ENCODE data around the gene SLC38A7. TPM values are rescaled to one million over a fixed set of nuclear protein-coding genes. Genes with fewer than 3 reads are reported as not detected.
A peak's percentile ranks its signal among the peaks of the same experiment; 100 is the strongest.
"Not testable (repeated sequence)": the region's sequence is repeated elsewhere in the genome, so short reads cannot be mapped to it uniquely, and the experiment has no call there.

The SLC38A7 gene
- total RNA-seq, 2 donors from 2014 or later: 7.3 to 9.1 TPM

DNA sequence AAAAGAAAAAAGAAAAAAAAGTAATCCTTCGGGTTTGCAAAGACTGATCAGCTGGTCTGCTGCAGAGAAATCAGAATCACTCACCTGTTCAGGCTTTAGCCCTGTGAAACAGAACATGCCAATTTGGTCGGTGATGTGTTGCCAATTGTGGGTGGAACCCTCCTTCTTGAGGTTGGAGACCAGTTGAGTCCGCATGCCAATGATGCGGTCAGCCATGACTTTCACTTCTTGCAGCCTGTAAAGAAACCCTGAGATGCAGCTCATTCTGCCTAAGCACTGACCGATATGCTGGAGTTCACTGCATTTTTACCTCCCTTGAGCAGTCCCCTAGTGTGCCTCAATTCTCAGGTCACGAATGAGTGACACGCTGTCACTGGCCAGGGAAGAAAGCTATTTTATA, 24.8 kb upstream of the SLC38A7 start:
- ATAC-seq (replicated peaks in 1 of 2) (no peak), DNase-seq (no peak)
- Mint-ChIP-seq H3K4me3 (no peak overlapping the region), H3K36me3 (ENCODE audit: insufficient read depth in 2 of 2) (peaks cover 3 to 28% of the 10 kb centered on the region in 2 donors), H3K4me1 (ENCODE audit: low read depth) (no peaks in the 10 kb centered on the region), H3K27ac (no peak overlapping the region), H3K27me3 (ENCODE audit: low read depth) (no peaks in the 10 kb centered on the region), H3K9me3 (no peaks in the 10 kb centered on the region)

DNA sequence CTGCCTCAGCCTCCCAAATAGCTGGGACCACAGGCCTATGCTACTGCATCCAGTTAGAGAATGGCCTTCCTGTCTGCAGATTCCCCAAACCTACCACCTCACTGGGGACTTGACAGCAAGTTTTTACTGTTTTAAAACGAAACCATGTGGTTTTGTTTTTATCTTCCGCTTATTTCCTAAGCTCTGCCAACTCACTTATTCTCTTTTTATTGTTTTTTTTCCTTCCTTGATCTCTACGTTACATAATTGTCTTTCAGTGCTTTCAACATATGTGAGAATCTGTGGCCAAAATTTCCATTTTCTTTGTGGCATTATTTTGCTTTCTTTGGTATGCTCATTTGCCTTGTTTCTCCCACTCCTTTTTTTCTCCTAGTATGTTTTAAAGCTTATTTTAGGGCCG, 14.6 kb upstream of the SLC38A7 start:
- H3K27me3 Mint-ChIP-seq (ENCODE audit: low read depth): no peaks in the 10 kb centered on the region
- H3K36me3 Mint-ChIP-seq (ENCODE audit: insufficient read depth in 2 of 2): no peaks in the 10 kb centered on the region
- peak overlapping the region in 1 of 2 donors; percentile 26 for H3K4me3 Mint-ChIP-seq
- no peaks in the 10 kb centered on the region for H3K4me1 Mint-ChIP-seq (ENCODE audit: low read depth)
- no peak overlapping the region for H3K27ac Mint-ChIP-seq
- ATAC-seq (replicated peaks in 1 of 2) (no peak), DNase-seq (no peak)
- H3K9me3 Mint-ChIP-seq: no peaks in the 10 kb centered on the region

DNA sequence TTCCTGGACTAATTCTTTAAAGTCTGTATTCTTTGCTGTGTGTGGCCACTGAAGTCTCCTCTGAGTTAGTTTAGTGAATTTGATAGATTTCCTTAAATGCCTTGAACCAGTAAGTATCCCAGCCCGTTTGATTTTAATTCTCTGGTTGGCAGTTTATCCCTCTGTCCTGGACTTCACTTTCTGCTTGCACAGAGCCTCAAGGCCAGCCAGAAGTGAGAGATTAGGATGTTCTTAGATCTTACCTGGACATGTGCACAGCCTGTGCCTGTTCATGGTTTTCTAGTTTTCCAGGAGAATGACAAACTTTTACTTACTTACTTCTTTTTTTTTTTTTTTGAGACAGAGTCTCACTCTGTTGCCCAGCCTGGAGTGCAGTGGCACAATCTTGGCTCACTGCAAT, 10.8 kb upstream of the SLC38A7 start:
- Mint-ChIP-seq H3K36me3 (ENCODE audit: insufficient read depth in 2 of 2) (peaks cover 0 to 4% of the 10 kb centered on the region in 2 donors), H3K4me1 (ENCODE audit: low read depth) (no peaks in the 10 kb centered on the region), H3K4me3 (no peak overlapping the region), H3K9me3 (peaks cover 0 to 3% of the 10 kb centered on the region in 2 donors), H3K27ac (no peak overlapping the region), H3K27me3 (ENCODE audit: low read depth) (no peaks in the 10 kb centered on the region)
- DNase-seq: no peak
- ATAC-seq (replicated peaks in 1 of 2): no peak

DNA sequence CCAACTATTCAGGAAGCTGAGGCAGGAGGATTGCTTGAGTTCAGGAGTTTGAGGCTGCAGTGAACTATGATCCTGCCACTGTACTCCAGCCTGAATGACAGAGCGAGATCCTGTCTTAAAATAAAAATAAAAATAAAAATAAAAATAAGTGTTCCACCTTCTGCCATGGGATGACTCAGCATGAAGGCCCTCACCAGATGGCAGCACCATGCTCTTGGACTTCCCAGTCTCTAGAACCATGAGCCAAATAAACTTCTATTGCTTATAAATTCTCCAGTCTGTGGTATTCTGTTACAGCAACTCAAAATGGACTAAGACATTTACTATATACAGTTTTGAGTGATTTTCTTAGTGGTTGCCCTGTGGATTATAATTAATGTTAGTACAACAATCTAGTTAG, 7.9 kb upstream of the SLC38A7 start:
- Mint-ChIP-seq H3K27me3 (ENCODE audit: low read depth) (no peaks in the 10 kb centered on the region), H3K36me3 (ENCODE audit: insufficient read depth in 2 of 2) (peaks cover 0 to 4% of the 10 kb centered on the region in 2 donors), H3K4me3 (no peak overlapping the region), H3K9me3 (peaks cover 0 to 3% of the 10 kb centered on the region in 2 donors), H3K27ac (no peak overlapping the region), H3K4me1 (ENCODE audit: low read depth) (no peaks in the 10 kb centered on the region)
- ATAC-seq (replicated peaks in 1 of 2) (no peak), DNase-seq (no peak)

DNA sequence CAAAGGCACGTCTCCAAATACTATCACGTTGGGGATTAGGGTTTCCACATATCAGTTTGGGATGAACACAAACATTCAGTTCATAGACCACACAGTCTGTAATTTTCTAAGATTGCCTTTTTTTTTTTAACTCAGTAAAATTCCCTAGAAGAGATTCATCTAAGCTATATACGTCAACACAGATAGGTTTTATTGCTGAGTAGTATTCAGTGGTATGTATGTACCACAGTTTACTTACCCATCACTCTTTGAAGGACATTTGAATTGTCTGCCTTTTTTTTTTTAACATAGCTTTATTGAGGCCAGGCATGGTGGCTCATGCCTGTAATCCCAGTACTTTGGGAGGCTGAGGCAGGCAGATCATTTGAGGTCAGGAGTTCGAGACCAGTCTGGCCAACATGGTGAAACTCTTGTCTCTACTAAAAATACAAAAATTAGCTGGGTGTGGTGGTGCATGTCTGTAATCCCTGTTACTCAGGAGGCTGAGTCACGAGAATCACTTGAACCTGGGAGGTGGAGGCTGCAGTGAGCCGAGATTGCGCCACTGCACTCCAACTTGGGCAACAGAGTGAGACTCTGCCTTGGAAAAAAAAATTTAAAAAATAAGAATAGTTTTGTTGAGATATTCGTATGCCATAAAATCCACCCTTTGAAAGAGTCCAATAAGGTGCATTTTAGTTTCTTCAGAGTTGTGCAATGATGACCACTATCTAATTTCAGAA, 2.6 kb upstream of the SLC38A7 start:
- H3K36me3 Mint-ChIP-seq (ENCODE audit: insufficient read depth in 2 of 2); H3K9me3 Mint-ChIP-seq; H3K27ac Mint-ChIP-seq; DNase-seq; H3K27me3 Mint-ChIP-seq (ENCODE audit: low read depth); ATAC-seq (replicated peaks in 1 of 2): not testable (repeated sequence)
- peak overlapping the region in 1 of 2 donors; percentile 20 for H3K4me3 Mint-ChIP-seq
- peaks cover 13% of the 10 kb centered on the region for H3K4me1 Mint-ChIP-seq (ENCODE audit: low read depth)

DNA sequence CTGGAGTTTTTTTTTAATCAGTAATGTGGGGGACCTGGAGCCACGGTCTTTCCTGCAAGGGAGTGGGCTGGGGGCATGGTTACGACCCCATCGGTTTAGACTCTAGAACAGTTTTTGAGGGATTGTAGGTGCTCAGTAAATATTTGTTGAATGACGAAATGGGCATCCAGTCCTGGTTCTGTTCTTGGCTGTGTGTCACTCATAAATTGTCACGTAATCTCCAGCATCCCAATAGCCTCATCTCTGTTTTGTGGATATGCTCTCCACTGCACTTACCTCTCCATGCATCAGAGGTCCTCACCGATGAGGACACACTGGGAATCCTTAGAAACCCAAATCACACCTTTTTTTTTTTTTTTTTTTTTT, 497 bp upstream of the SLC38A7 start:
- no peaks in the 10 kb centered on the region for H3K27me3 Mint-ChIP-seq (ENCODE audit: low read depth)
- no peak overlapping the region for H3K27ac Mint-ChIP-seq
- H3K9me3 Mint-ChIP-seq: no peaks in the 10 kb centered on the region
- ATAC-seq (replicated peaks in 1 of 2) (no peak), DNase-seq (no peak)
- H3K36me3 Mint-ChIP-seq (ENCODE audit: insufficient read depth in 2 of 2): no peaks in the 10 kb centered on the region
- peak overlapping the region; percentile 88 to 91 for H3K4me3 Mint-ChIP-seq
- peaks cover 13% of the 10 kb centered on the region for H3K4me1 Mint-ChIP-seq (ENCODE audit: low read depth)

DNA sequence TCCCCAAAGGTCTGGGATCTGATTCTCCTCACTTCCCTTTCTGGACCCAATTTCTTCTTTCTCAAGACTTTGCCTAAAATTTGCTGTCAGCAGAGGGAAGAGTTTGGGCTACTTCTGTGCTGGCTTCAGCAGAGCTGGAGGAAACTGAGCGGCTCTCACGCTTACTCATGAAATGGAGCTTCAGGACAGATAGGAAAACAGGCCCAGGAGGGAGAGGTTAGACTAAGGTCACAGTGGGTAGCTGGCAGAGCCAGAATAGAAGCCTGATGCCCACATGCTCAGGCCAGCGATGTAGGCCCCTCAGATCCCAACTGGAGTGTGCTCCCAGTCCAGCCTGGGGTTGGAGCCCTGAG, 593 bp downstream of the SLC38A7 start:
- Mint-ChIP-seq H3K27ac (peak overlapping the region; percentile 34), H3K4me1 (ENCODE audit: low read depth) (peaks cover 13% of the 10 kb centered on the region), H3K4me3 (peak overlapping the region; percentile 88 to 91), H3K27me3 (ENCODE audit: low read depth) (no peaks in the 10 kb centered on the region), H3K9me3 (no peaks in the 10 kb centered on the region), H3K36me3 (ENCODE audit: insufficient read depth in 2 of 2) (no peaks in the 10 kb centered on the region)
- no peak for DNase-seq
- no peak for ATAC-seq (replicated peaks in 1 of 2)

DNA sequence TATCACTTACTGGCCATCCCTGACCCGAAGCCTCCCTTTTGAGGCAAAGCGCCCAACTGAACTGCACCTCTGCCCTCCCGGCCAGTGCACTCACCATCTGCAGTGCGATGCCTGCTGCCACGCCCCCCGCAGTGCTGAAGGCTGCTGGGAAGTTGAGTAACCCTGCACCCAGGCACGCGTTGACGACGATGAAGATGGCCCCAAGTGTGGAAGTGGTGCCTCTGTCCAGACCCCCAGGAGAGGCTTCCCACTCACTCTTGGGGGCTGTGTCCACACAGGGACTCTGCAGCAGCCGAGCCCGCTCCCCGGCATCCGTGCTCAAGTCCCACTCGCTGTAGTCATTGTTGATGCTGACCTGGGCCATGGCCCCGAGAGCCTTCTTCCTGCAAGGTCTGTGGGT, 4.8 kb downstream of the SLC38A7 start:
- DNase-seq (no peak), ATAC-seq (replicated peaks in 1 of 2) (no peak)
- Mint-ChIP-seq H3K36me3 (ENCODE audit: insufficient read depth in 2 of 2) (no peaks in the 10 kb centered on the region), H3K4me1 (ENCODE audit: low read depth) (peaks cover 13% of the 10 kb centered on the region), H3K9me3 (no peaks in the 10 kb centered on the region), H3K27ac (no peak overlapping the region), H3K4me3 (no peak overlapping the region), H3K27me3 (ENCODE audit: low read depth) (no peaks in the 10 kb centered on the region)

DNA sequence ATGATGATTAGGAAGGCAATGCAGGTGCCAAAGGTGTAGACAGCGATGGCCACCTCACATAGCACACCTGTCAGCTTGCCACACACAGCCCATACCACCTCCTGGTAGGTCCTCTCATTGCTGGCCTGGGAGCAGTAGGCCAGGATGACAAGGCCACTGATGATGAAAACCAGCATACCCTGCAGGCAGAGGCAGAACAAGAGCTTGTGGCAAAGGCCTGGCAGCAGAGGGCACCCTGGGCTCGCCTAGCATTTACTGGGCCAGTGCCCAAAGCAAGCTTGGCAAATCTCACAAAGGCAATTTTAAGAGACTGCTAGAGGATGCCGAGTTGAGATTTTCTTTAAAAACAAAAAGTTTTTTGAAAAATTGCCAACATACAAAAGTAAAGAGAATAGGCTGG, 5.9 kb downstream of the SLC38A7 start:
- Mint-ChIP-seq H3K4me3 (no peak overlapping the region), H3K4me1 (ENCODE audit: low read depth) (peaks cover 8% of the 10 kb centered on the region), H3K27ac (no peak overlapping the region), H3K27me3 (ENCODE audit: low read depth) (no peaks in the 10 kb centered on the region), H3K36me3 (ENCODE audit: insufficient read depth in 2 of 2) (no peaks in the 10 kb centered on the region), H3K9me3 (no peaks in the 10 kb centered on the region)
- DNase-seq: peak; percentile 6 to 10
- ATAC-seq (replicated peaks in 1 of 2): no peak

DNA sequence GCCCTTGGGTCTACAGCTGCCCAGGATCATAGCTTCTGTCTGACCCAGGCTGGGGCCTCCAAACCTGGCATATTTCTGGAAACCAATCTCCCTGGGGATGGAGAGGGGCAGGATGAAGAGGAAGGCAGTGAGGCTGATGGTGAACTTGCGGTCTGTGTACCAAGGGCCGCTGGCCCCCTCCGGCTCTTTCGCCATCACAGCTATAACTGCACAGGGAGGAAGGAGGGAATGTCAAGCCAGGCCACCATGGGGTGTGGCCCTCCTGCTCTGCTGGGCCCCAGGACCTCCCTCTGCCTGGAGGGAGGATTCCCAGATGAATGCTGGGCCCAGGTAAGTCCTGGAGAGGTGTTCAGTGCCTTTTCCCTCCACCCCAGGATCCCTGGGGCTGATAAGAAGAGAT, 6.3 kb downstream of the SLC38A7 start:
- Mint-ChIP-seq H3K27me3 (ENCODE audit: low read depth) (no peaks in the 10 kb centered on the region), H3K9me3 (no peaks in the 10 kb centered on the region), H3K4me3 (no peak overlapping the region), H3K36me3 (ENCODE audit: insufficient read depth in 2 of 2) (no peaks in the 10 kb centered on the region), H3K4me1 (ENCODE audit: low read depth) (peaks cover 4% of the 10 kb centered on the region), H3K27ac (no peak overlapping the region)
- ATAC-seq (replicated peaks in 1 of 2) (no peak), DNase-seq (no peak)

DNA sequence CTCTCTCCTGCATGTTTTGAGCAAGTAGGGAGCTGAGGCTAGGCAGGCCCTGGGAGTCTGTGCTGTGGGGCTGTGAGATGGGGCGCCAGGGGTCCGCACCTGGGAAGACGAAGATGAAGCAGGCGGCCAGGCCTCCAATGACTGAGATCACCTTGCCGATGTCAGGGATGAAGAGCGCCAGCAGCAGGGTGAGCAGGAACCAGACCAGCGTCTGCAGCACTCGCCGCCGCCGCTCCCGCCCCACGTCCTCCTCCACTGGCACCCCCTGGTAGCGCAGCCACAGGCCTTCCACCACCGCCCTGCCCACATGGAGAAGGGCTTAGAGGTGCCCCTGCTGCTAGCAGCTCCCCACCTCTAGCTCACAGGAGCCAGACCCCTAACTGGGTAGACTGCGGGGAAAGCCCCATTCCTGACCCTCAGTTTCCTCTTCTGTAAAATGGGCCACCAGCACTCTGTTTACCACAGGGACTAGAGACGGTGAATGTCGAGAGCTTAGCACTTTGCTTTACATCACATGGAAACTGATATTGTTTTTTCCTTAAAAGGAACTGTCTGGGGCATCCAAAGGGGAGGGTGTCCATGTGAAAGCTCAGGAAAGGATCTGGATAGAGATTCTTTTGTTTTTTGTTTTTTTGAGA, 13.5 kb downstream of the SLC38A7 start:
- ATAC-seq (replicated peaks in 1 of 2): no peak
- no peak overlapping the region for H3K4me3 Mint-ChIP-seq
- H3K27me3 Mint-ChIP-seq (ENCODE audit: low read depth): no peaks in the 10 kb centered on the region
- H3K27ac Mint-ChIP-seq: no peak overlapping the region
- no peaks in the 10 kb centered on the region for H3K9me3 Mint-ChIP-seq
- H3K4me1 Mint-ChIP-seq (ENCODE audit: low read depth): no peaks in the 10 kb centered on the region
- peaks cover 0 to 3% of the 10 kb centered on the region in 2 donors for H3K36me3 Mint-ChIP-seq (ENCODE audit: insufficient read depth in 2 of 2)
- no peak for DNase-seq

DNA sequence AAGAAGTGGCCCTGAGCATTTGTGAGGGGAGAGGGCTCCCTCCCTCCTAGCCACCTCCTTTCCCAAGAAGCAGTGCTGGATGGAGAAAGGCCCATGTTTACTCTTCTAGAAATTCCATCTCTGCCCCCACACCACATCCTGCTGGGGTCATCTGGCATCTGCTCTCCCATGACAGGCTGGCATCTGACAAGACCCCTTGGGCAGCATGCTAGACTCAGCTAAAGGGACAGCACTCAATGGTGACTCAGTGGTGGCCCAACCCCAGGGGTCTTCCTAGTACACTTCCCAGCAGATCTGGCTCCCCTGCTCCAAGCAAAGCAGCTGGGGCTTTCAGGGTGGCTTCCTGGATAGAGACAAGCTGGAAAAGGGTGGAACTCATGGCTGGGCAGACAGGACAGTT, 14.4 kb downstream of the SLC38A7 start:
- no peaks in the 10 kb centered on the region for H3K4me1 Mint-ChIP-seq (ENCODE audit: low read depth)
- DNase-seq (no peak), ATAC-seq (replicated peaks in 1 of 2) (no peak)
- peaks cover 0 to 3% of the 10 kb centered on the region in 2 donors for H3K36me3 Mint-ChIP-seq (ENCODE audit: insufficient read depth in 2 of 2)
- H3K27ac Mint-ChIP-seq: no peak overlapping the region
- H3K4me3 Mint-ChIP-seq: no peak overlapping the region
- H3K9me3 Mint-ChIP-seq: no peaks in the 10 kb centered on the region
- H3K27me3 Mint-ChIP-seq (ENCODE audit: low read depth): no peaks in the 10 kb centered on the region

DNA sequence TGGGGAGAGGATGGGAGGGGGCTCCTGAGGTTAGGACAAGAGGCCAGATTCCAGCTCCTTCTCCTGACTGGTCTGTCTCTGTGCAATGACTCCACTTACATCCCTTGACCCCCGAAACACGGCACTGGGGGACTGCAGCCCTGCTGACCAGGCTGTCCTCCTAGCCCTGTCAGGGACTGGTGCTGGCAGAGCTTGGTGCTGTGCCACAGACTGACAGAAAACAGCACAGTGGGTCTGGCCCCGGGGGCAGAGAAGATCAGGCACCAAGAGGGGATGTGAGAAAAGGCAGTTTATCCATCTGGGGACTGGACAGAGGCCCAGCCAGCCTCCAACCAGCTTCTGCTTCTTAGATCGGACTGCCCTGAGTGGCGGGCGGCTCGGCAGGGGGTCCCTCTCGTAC, 19.4 kb downstream of the SLC38A7 start:
- peaks cover 0 to 3% of the 10 kb centered on the region in 2 donors for H3K36me3 Mint-ChIP-seq (ENCODE audit: insufficient read depth in 2 of 2)
- H3K4me3 Mint-ChIP-seq: no peak overlapping the region
- no peak for DNase-seq
- H3K27me3 Mint-ChIP-seq (ENCODE audit: low read depth): no peaks in the 10 kb centered on the region
- no peak for ATAC-seq (replicated peaks in 1 of 2)
- no peak overlapping the region for H3K27ac Mint-ChIP-seq
- no peaks in the 10 kb centered on the region for H3K9me3 Mint-ChIP-seq
- H3K4me1 Mint-ChIP-seq (ENCODE audit: low read depth): no peaks in the 10 kb centered on the region
